HEK293 (cell line): ENCODE data around the gene PLD3.

Experiments used
- CTCF ChIP-seq: fragments of 450-650 bp; formaldehyde crosslinking; IDR thresholded peaks from 2 replicates; pipeline ENCODE4 v1.5.1; 2016; ENCODE audit warnings: missing biosample characterization, missing genetic modification characterization
- ELK4 ChIP-seq: IDR thresholded peaks from 2 replicates; pipeline ENCODE4 v1.6.1; 2011; ENCODE audit warnings: mild to moderate bottlenecking, low read depth, low read length, borderline replicate concordance
- INSM2 ChIP-seq: fragments of 450-650 bp; formaldehyde crosslinking; IDR thresholded peaks from 2 replicates; pipeline ENCODE4 v1.5.1; 2016; ENCODE audit warnings: missing biosample characterization, missing genetic modification characterization
- MEIS1 ChIP-seq: sonication (generic); formaldehyde crosslinking; IDR thresholded peaks from 2 replicates; pipeline ENCODE4 v1.8.1; 2022; ENCODE audit warnings: missing genetic modification reagents, mild to moderate bottlenecking, borderline replicate concordance
- SCRT2 ChIP-seq: fragments of 450-650 bp; formaldehyde crosslinking; IDR thresholded peaks from 2 replicates; pipeline ENCODE4 v1.5.1; 2016; ENCODE audit warnings: missing biosample characterization, missing genetic modification characterization
- YY1 ChIP-seq: fragments of 450-650 bp; formaldehyde crosslinking; IDR thresholded peaks from 2 replicates; pipeline ENCODE4 v1.5.1; 2018; ENCODE audit warnings: missing biosample characterization, missing genetic modification characterization
- ZBTB10 ChIP-seq: fragments of 450-650 bp; formaldehyde crosslinking; IDR thresholded peaks from 2 replicates; pipeline ENCODE4 v1.5.1; 2016; ENCODE audit warnings: missing biosample characterization, missing genetic modification characterization
- ZBTB6 ChIP-seq: fragments of 450-650 bp; formaldehyde crosslinking; IDR thresholded peaks from 2 replicates; pipeline ENCODE4 v1.5.1; 2017; ENCODE audit warnings: missing biosample characterization, missing genetic modification characterization
- ZFP41 ChIP-seq: fragments of 450-650 bp; formaldehyde crosslinking; IDR thresholded peaks from 2 replicates; pipeline ENCODE4 v1.5.1; 2016; ENCODE audit warnings: missing biosample characterization, missing genetic modification characterization, borderline replicate concordance
- ZNF10 ChIP-seq: fragments of 450-650 bp; formaldehyde crosslinking; IDR thresholded peaks from 2 replicates; pipeline ENCODE4 v1.5.1; 2017; ENCODE audit warnings: missing biosample characterization, missing genetic modification characterization
- ZNF16 ChIP-seq: fragments of 450-650 bp; formaldehyde crosslinking; IDR thresholded peaks from 2 replicates; pipeline ENCODE4 v1.5.1; 2016; ENCODE audit warnings: low read depth, missing biosample characterization, missing genetic modification characterization
- ZNF169 ChIP-seq: fragments of 450-650 bp; formaldehyde crosslinking; IDR thresholded peaks from 2 replicates; pipeline ENCODE4 v1.5.1; 2016; ENCODE audit warnings: missing biosample characterization, missing genetic modification characterization
- ZNF175 ChIP-seq: fragments of 450-650 bp; formaldehyde crosslinking; IDR thresholded peaks from 2 replicates; pipeline ENCODE4 v1.5.1; 2016; ENCODE audit warnings: missing biosample characterization, missing genetic modification characterization
- ZNF324 ChIP-seq: fragments of 450-650 bp; formaldehyde crosslinking; IDR thresholded peaks from 2 replicates; pipeline ENCODE4 v1.5.1; 2016; ENCODE audit warnings: missing biosample characterization, missing genetic modification characterization
- ZNF398 ChIP-seq: fragments of 450-650 bp; formaldehyde crosslinking; IDR thresholded peaks from 2 replicates; pipeline ENCODE4 v1.5.1; 2017; ENCODE audit warnings: missing biosample characterization, missing genetic modification characterization
- ZNF473 ChIP-seq: fragments of 450-650 bp; formaldehyde crosslinking; IDR thresholded peaks from 2 replicates; pipeline ENCODE4 v1.5.1; 2017; ENCODE audit warnings: missing biosample characterization, missing genetic modification characterization
- ZNF501 ChIP-seq: fragments of 450-650 bp; formaldehyde crosslinking; IDR thresholded peaks from 2 replicates; pipeline ENCODE4 v1.5.1; 2016; ENCODE audit warnings: missing biosample characterization, missing genetic modification characterization
- ZNF510 ChIP-seq: fragments of 450-650 bp; formaldehyde crosslinking; IDR thresholded peaks from 2 replicates; pipeline ENCODE4 v1.5.1; 2018; ENCODE audit warnings: mild to moderate bottlenecking, missing genetic modification characterization, missing biosample characterization; ENCODE audit not compliant: insufficient replicate concordance
- ZNF530 ChIP-seq: fragments of 450-650 bp; formaldehyde crosslinking; IDR thresholded peaks from 2 replicates; pipeline ENCODE4 v1.5.1; 2016; ENCODE audit warnings: low read depth, missing biosample characterization, missing genetic modification characterization
- ZNF558 ChIP-seq: fragments of 450-650 bp; formaldehyde crosslinking; IDR thresholded peaks from 2 replicates; pipeline ENCODE4 v1.5.1; 2016; ENCODE audit warnings: missing biosample characterization, missing genetic modification characterization
- ZNF585B ChIP-seq: fragments of 450-650 bp; formaldehyde crosslinking; IDR thresholded peaks from 2 replicates; pipeline ENCODE4 v1.5.1; 2016; ENCODE audit warnings: missing biosample characterization, missing genetic modification characterization
- ZNF639 ChIP-seq: fragments of 450-650 bp; formaldehyde crosslinking; IDR thresholded peaks from 2 replicates; pipeline ENCODE4 v1.5.1; 2016; ENCODE audit warnings: missing biosample characterization, missing genetic modification characterization
- ZNF677 ChIP-seq: fragments of 450-650 bp; IDR thresholded peaks from 2 replicates; pipeline ENCODE4 v1.5.0; 2018; ENCODE audit warnings: missing biosample characterization, mild to moderate bottlenecking, missing genetic modification characterization, moderate library complexity
- ZNF837 ChIP-seq: fragments of 450-650 bp; formaldehyde crosslinking; IDR thresholded peaks from 2 replicates; pipeline ENCODE4 v1.5.1; 2016; ENCODE audit warnings: missing biosample characterization, missing genetic modification characterization
- ZSCAN18 ChIP-seq: fragments of 450-650 bp; formaldehyde crosslinking; IDR thresholded peaks from 2 replicates; pipeline ENCODE4 v1.5.1; 2016; ENCODE audit warnings: missing biosample characterization, missing genetic modification characterization
- ZXDB ChIP-seq: fragments of 450-650 bp; formaldehyde crosslinking; IDR thresholded peaks from 2 replicates; pipeline ENCODE4 v1.5.1; 2016; ENCODE audit warnings: missing biosample characterization, missing genetic modification characterization

The PLD3 gene

GRCh38 chr19:40416918-40417642 is 68.6 kb downstream of the PLD3 start (continued):
- TF ChIP-seq ZNF677 (tag by site-specific recombination), result no peak
- TF ChIP-seq ZNF175 (tag by site-specific recombination), result no peak
- TF ChIP-seq SCRT2, result peak; percentile 65
- TF ChIP-seq ZNF473 (tag by site-specific recombination), result no peak
- 0 out of 2 replicates have a peak, but pooled peaks have one; percentile 17 for TF ChIP-seq ZNF398 (tag by site-specific recombination)
- TF ChIP-seq ZNF837 (tag by site-specific recombination), result no peak
- no peak for TF ChIP-seq YY1
- TF ChIP-seq ZNF16 (tag by site-specific recombination), result no peak
- no peak for TF ChIP-seq ZNF10 (tag by site-specific recombination)
- no peak for TF ChIP-seq ZNF585B (tag by site-specific recombination)
- TF ChIP-seq ZNF510 (tag by site-specific recombination), result no peak
- TF ChIP-seq ZBTB10 (tag by site-specific recombination), result 0 out of 2 replicates have a peak, but pooled peaks have one; percentile 48
- no peak for TF ChIP-seq ZNF530 (tag by site-specific recombination)
- TF ChIP-seq ZNF558 (tag by site-specific recombination), result no peak
- TF ChIP-seq ZBTB6, result no peak
- peak; percentile 15; the same call in 1 of the 2 replicates for TF ChIP-seq ZNF639
- TF ChIP-seq ZNF324 (tag by site-specific recombination), result 0 out of 2 replicates have a peak, but pooled peaks have one; percentile 21
- no peak for TF ChIP-seq ZNF501 (tag by site-specific recombination)
- no peak for TF ChIP-seq CTCF (tag by site-specific recombination)
- 0 out of 2 replicates have a peak, but pooled peaks have one; percentile 37 for TF ChIP-seq ZNF169
- no peak for TF ChIP-seq INSM2 (tag by site-specific recombination)
- no peak for TF ChIP-seq MEIS1
- no peak for TF ChIP-seq ZXDB (tag by site-specific recombination)
- TF ChIP-seq ELK4, result no peak
- no peak for TF ChIP-seq ZSCAN18 (tag by site-specific recombination)
- TF ChIP-seq ZFP41 (tag by site-specific recombination), result no peak
